ENCODE results near the gene FHIT. TPM values are rescaled to one million over a fixed set of nuclear protein-coding genes. Genes with fewer than 3 reads are reported as not detected.

Gene FHIT
- total and polyA plus RNA-seq, 2 of the 4 experiments (the other 2 are of a cell fraction) = 0.07 TPM; not detected in 1

GRCh38 chr3:61257148-61257547 lies 5.9 kb upstream of the FHIT start:
- Histone ChIP-seq H3K23ac (ENCODE audit: low read depth, low read length) (no peak overlapping the region), H4K91ac (ENCODE audit: insufficient read depth, low read depth, low read length) (no peak overlapping the region), H3K9ac (ENCODE audit: low read depth, low read length) (no peak overlapping the region), H4K5ac (ENCODE audit: low read depth, low read length) (no peak overlapping the region), H2AFZ (replicated peaks; ENCODE audit: low read length, poor library complexity) (no peak overlapping the region), H3K4me1 (ENCODE audit: control insufficient read depth, insufficient read depth, low read length) (no peaks in the 10 kb centered on the region), H2AK9ac (replicated peaks; ENCODE audit: low read depth, low read length, poor library complexity) (no peak overlapping the region), H4K20me1 (ENCODE audit: insufficient read depth, low read length) (no peaks in the 10 kb centered on the region), H2BK15ac (ENCODE audit: low read depth, low read length) (no peak overlapping the region), H4K8ac (ENCODE audit: low read depth in 2 of 2, low read length in 2 of 2) (no peak overlapping the region), H2BK20ac (ENCODE audit: low read depth, low read length) (no peak overlapping the region), H3K4ac (ENCODE audit: low read depth, low read length) (no peak overlapping the region), H3K9me1 (ENCODE audit: insufficient read depth, low read length) (no peaks in the 10 kb centered on the region), H3K27me3 (ENCODE audit: control insufficient read depth, insufficient read depth, low read length) (no peaks in the 10 kb centered on the region), H2BK5ac (ENCODE audit: low read depth, low read length, poor library complexity, severe bottlenecking) (no peak overlapping the region), H3K4me2 (ENCODE audit: low read depth, low read length) (no peak overlapping the region), H3K14ac (replicated peaks; ENCODE audit: low read depth, low read length) (no peak overlapping the region), H3K18ac (ENCODE audit: low read depth, low read length) (no peak overlapping the region), H2AK5ac (ENCODE audit: low read depth, low read length) (no peak overlapping the region), H3K4me3 (ENCODE audit: insufficient read depth, low read depth, low read length) (no peak overlapping the region), H3K27ac (ENCODE audit: insufficient read depth, low read length) (no peak overlapping the region), H2BK120ac (ENCODE audit: low read depth, low read length) (no peak overlapping the region), H3K36me3 (ENCODE audit: control insufficient read depth, insufficient read depth, low read length) (no peaks in the 10 kb centered on the region), H3K56ac (ENCODE audit: extremely low read depth, insufficient read depth, low read length) (no peak overlapping the region), H3K9me3 (ENCODE audit: control insufficient read depth, insufficient read depth, low read length) (no peaks in the 10 kb centered on the region), H3K79me1 (ENCODE audit: low read depth in 1 of 2, low read length in 2 of 2) (no peaks in the 10 kb centered on the region)
- WGBS, 2 experiments (ENCODE audit: extremely low coverage in 2 of 2, insufficient read length in 1 of 2) = no CpG with 5 or more reads among the region's 1 CpG
- ChIA-PET POLR2A (ENCODE audit: unreplicated experiment) (no interaction called here), CTCF (no interaction called here)
- TF ChIP-seq RCOR1 (IDR thresholded peaks at IDR 0.05; ENCODE audit: insufficient replicate concordance, low read length) (no peak), MXI1 (IDR thresholded peaks at IDR 0.05; ENCODE audit: borderline replicate concordance, low read depth, low read length) (no peak), ELK1 (IDR thresholded peaks at IDR 0.05; ENCODE audit: borderline replicate concordance, low read depth, low read length) (no peak), MAFK (IDR thresholded peaks at IDR 0.05; ENCODE audit: low read depth, low read length) (no peak), NFE2L2 (IDR thresholded peaks at IDR 0.05; ENCODE audit: low read depth, low read length) (no peak), CHD1 (IDR thresholded peaks at IDR 0.05; ENCODE audit: low read depth, low read length) (no peak), SMC3 (IDR thresholded peaks at IDR 0.05; ENCODE audit: low read depth, low read length) (no peak), MAZ (IDR thresholded peaks at IDR 0.05; ENCODE audit: borderline replicate concordance, low read depth, low read length) (no peak), FOS (IDR thresholded peaks at IDR 0.05; ENCODE audit: low read depth, low read length) (no peak), BHLHE40 (IDR thresholded peaks at IDR 0.05; ENCODE audit: low read depth, low read length) (no peak), RFX5 (IDR thresholded peaks at IDR 0.05; ENCODE audit: low read depth, low read length) (no peak), RAD21 (IDR thresholded peaks at IDR 0.05; ENCODE audit: low read length) (no peak), USF2 (IDR thresholded peaks at IDR 0.05; ENCODE audit: low read depth, low read length) (no peak), CEBPB (IDR thresholded peaks at IDR 0.05; ENCODE audit: low read depth, low read length) (no peak)
- dilution Hi-C loops (cut with HindIII; ENCODE audit: low sequenced_read_pairs, unreplicated experiment) (no loop called here), intact Hi-C loops (cut with micrococcal nuclease) (no loop called here), in situ Hi-C loops (cut with MboI; ENCODE audit: low sequenced_read_pairs) (no loop called here)
- DNase-seq (no peak), ATAC-seq (ENCODE audit: low read depth) (no peak)
- no TSS peak for BruUV-seq (replicated peaks)
